Measurements from ENCODE around the gene ZNF157. TPM values are rescaled to one million over a fixed set of nuclear protein-coding genes. Genes with fewer than 3 reads are reported as not detected.

Gene ZNF157
- total and polyA plus RNA-seq, 2 of the 8 experiments (the other 6 are each of a cell fraction or from before 2014, with no cell fraction given) = 0.67 to 2.2 TPM

DNA sequence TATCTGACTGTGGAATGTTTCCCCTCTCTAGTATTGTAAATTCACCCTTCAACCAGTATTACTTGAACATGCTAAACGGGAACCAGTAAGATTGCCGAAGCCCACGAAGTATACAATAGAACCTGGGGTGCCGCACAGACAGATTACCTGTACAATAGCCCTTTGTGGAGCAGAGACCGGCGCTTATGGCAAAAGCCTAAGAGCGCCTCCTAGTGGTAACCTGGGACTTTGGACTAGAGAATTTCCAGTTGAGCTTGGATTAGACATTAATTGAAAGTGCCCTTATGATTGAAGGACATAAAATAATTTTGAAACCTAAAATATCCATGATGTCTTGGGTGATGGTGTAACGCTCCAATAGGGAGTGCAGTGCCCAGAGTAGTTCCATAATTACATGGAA is 14.1 kb downstream of the ZNF157 start:
- DNase-seq (ENCODE audit: low read depth in 1 of 2, low spot score in 2 of 2) (peak in 1 of 2 experiments; percentile 58), FAIRE-seq (no peak)
- Histone ChIP-seq H4K5ac (ENCODE audit: insufficient read length, low read depth, low read length) (no peak overlapping the region), H4K8ac (ENCODE audit: extremely low read depth, insufficient read depth, low read length) (no peak overlapping the region), H3K27ac (ENCODE audit: low read depth, low read length) (no peak overlapping the region), H3K23ac (ENCODE audit: insufficient read length) (no peak overlapping the region), H4K20me1 (replicated peaks in 1 of 2; ENCODE audit: control insufficient read depth in 1 of 2, insufficient read depth in 2 of 2, low read length in 2 of 2) (no peaks in the 10 kb centered on the region), H3K18ac (ENCODE audit: extremely low read depth, low read length) (no peak overlapping the region), H3K4ac (replicated peaks; ENCODE audit: insufficient read length, low read depth, low read length) (no peak overlapping the region), H2AK5ac (ENCODE audit: low read depth, low read length) (no peak overlapping the region), H3K27me3 (replicated peaks in 1 of 4; ENCODE audit: control insufficient read depth in 3 of 4, extremely low read depth in 1 of 4, insufficient read depth in 3 of 4, low read length in 3 of 4) (no peaks in the 10 kb centered on the region), H3K4me1 (replicated peaks in 1 of 4; ENCODE audit: control insufficient read depth in 3 of 4, insufficient read depth in 4 of 4, low read length in 3 of 4) (peaks cover 0 to 11% (median 3%) of the 10 kb centered on the region in 4 experiments; a peak in 3 of 7 replicates), H3K9me3 (ENCODE audit: insufficient read depth in 2 of 2, low read depth in 1 of 2, low read length in 1 of 2) (no peaks in the 10 kb centered on the region), H3K79me1 (ENCODE audit: low read depth, low read length) (no peaks in the 10 kb centered on the region), H4K91ac (replicated peaks; ENCODE audit: insufficient read length, low read length) (no peak overlapping the region), H3K79me2 (ENCODE audit: control insufficient read depth in 1 of 2, insufficient read depth in 2 of 2, low read length in 2 of 2) (no peaks in the 10 kb centered on the region), H3K56ac (replicated peaks; ENCODE audit: insufficient read length, low read depth, low read length) (no peak overlapping the region), H3K36me3 (ENCODE audit: control insufficient read depth in 2 of 4, insufficient read depth in 4 of 4, low read length in 3 of 4) (no peaks in the 10 kb centered on the region), H2BK20ac (ENCODE audit: low read length) (no peak overlapping the region), H3K4me3 (ENCODE audit: extremely low read depth in 1 of 4, insufficient read depth in 2 of 4, low read depth in 3 of 4, low read length in 4 of 4) (no peak overlapping the region), H2BK5ac (ENCODE audit: low read depth, low read length) (no peak overlapping the region; the same call in 1 of the 2 replicates), H3K4me2 (ENCODE audit: insufficient read depth in 1 of 2, low read depth in 2 of 2, low read length in 2 of 2) (no peak overlapping the region), H3K9ac (replicated peaks in 1 of 4; ENCODE audit: extremely low read depth in 1 of 4, low read depth in 3 of 4, low read length in 3 of 4) (no peak overlapping the region), H2BK15ac (ENCODE audit: low read length) (no peak overlapping the region), H3K23me2 (ENCODE audit: low read depth, low read length) (no peaks in the 10 kb centered on the region), H2AFZ (ENCODE audit: low read length) (no peak overlapping the region), H3K14ac (ENCODE audit: insufficient read length) (no peak overlapping the region), H2BK12ac (ENCODE audit: low read depth, low read length) (peak overlapping the region; percentile 50; the same call in 1 of the 2 replicates), H2BK120ac (replicated peaks; ENCODE audit: low read depth, low read length) (no peak overlapping the region)
- ChIA-PET POLR2A (ENCODE audit: partially characterized antibody) (interaction anchor here (1.8 to 4.2 kb wide), 2 partner anchors 63 to 72 kb away, joined by 5 to 15 read pairs; no protein-coding TSS in a partner anchor), CTCF (ENCODE audit: partially characterized antibody) (interaction anchor here (0.6 to 2.4 kb wide), 22 partner anchors 11 to 184 kb away, joined by 3 to 14 read pairs (median 3); partner anchors contain the start of genes CDK16, USP11 and ZNF157)
- WGBS, 2 experiments (ENCODE audit: extremely low coverage in 1 of 2, insufficient coverage in 1 of 2, insufficient read length in 1 of 2, insufficient replicate concordance in 2 of 2, low coverage in 1 of 2, low lambda C conversion rate in 2 of 2, missing lambda C conversion rate in 1 of 2) = 8% methylated on average over 8 of the region's 8 CpGs; no CpG with 5 or more reads in 1 of the 2 experiments
- TF ChIP-seq, protein P1, sequence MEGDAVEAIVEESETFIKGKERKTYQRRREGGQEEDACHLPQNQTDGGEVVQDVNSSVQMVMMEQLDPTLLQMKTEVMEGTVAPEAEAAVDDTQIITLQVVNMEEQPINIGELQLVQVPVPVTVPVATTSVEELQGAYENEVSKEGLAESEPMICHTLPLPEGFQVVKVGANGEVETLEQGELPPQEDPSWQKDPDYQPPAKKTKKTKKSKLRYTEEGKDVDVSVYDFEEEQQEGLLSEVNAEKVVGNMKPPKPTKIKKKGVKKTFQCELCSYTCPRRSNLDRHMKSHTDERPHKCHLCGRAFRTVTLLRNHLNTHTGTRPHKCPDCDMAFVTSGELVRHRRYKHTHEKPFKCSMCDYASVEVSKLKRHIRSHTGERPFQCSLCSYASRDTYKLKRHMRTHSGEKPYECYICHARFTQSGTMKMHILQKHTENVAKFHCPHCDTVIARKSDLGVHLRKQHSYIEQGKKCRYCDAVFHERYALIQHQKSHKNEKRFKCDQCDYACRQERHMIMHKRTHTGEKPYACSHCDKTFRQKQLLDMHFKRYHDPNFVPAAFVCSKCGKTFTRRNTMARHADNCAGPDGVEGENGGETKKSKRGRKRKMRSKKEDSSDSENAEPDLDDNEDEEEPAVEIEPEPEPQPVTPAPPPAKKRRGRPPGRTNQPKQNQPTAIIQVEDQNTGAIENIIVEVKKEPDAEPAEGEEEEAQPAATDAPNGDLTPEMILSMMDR (IDR thresholded peaks at IDR 0.05; ENCODE audit: control extremely low read depth in 1 of 3, insufficient read depth in 1 of 3, low read depth in 1 of 3, low read length in 3 of 3) = peak; percentile 22 to 67 (median 58)
- TF ChIP-seq FOSL1 (IDR thresholded peaks at IDR 0.05; ENCODE audit: insufficient read depth, low read depth, low read length) (no peak), RAD21 (IDR thresholded peaks at IDR 0.05 in 1 of 2, conservative IDR thresholded peaks at IDR 0.05 in 1 of 2; ENCODE audit: low read depth in 2 of 2, low read length in 2 of 2) (peak; percentile 76 to 86), CBX5 (IDR thresholded peaks at IDR 0.05; ENCODE audit: low read depth, low read length) (no peak), NRF1 (IDR thresholded peaks at IDR 0.05; ENCODE audit: low read depth, low read length) (no peak), TAF1 (IDR thresholded peaks at IDR 0.05; ENCODE audit: low read depth, low read length) (no peak), GTF2F1 (IDR thresholded peaks at IDR 0.05; ENCODE audit: borderline replicate concordance, low read depth, low read length) (no peak), BACH1 (IDR thresholded peaks at IDR 0.05; ENCODE audit: low read length) (no peak), EZH2 (IDR thresholded peaks at IDR 0.05; ENCODE audit: low read depth, low read length, severe bottlenecking) (no peak), BRCA1 (IDR thresholded peaks at IDR 0.05; ENCODE audit: low read depth, low read length) (no peak)
